Measurements from ENCODE around the gene UBAC2. TPM values are rescaled to one million over a fixed set of nuclear protein-coding genes. Genes with fewer than 3 reads are reported as not detected.

The UBAC2 gene
- total RNA-seq, 1 experiment from 2014 or later, result 41.0 TPM

DNA sequence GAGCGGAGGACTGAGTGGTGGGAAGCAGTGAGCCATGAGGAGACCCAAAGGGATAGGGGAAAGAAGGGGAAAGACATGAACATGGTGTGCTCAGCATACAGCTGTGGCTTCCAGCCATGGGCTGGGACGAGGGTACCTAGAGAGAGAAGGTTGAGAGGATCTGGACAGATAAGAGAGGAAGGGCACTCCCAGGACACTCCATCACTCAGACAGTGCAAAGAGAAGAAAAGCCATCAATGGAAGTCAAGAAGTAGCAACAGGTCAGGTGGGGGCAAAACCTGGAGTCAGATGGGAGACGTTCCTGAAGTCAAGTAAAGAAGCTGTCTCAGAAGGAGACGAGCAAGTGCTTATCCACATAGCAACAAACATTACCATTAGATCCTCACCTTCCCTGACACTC, 40.2 kb upstream of the UBAC2 start:
- H3K27me3 Mint-ChIP-seq (ENCODE audit: unreplicated experiment), result no peaks in the 10 kb centered on the region
- H3K27ac Mint-ChIP-seq (ENCODE audit: unreplicated experiment), result no peak overlapping the region
- no peaks in the 10 kb centered on the region for H3K36me3 Mint-ChIP-seq (ENCODE audit: insufficient read depth, unreplicated experiment)
- no peaks in the 10 kb centered on the region for H3K9me3 Mint-ChIP-seq (ENCODE audit: low read depth, unreplicated experiment)
- TF ChIP-seq, protein P1, sequence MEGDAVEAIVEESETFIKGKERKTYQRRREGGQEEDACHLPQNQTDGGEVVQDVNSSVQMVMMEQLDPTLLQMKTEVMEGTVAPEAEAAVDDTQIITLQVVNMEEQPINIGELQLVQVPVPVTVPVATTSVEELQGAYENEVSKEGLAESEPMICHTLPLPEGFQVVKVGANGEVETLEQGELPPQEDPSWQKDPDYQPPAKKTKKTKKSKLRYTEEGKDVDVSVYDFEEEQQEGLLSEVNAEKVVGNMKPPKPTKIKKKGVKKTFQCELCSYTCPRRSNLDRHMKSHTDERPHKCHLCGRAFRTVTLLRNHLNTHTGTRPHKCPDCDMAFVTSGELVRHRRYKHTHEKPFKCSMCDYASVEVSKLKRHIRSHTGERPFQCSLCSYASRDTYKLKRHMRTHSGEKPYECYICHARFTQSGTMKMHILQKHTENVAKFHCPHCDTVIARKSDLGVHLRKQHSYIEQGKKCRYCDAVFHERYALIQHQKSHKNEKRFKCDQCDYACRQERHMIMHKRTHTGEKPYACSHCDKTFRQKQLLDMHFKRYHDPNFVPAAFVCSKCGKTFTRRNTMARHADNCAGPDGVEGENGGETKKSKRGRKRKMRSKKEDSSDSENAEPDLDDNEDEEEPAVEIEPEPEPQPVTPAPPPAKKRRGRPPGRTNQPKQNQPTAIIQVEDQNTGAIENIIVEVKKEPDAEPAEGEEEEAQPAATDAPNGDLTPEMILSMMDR (IDR thresholded peaks at IDR 0.05; ENCODE audit: unreplicated experiment), result no peak
- no peak for DNase-seq
- CTCF ChIA-PET, result no interaction called here
- BruUV-seq (replicated peaks), result no TSS peak
- intact Hi-C loops (cut with micrococcal nuclease; ENCODE audit: unreplicated experiment), result no loop called here
- H3K4me3 Mint-ChIP-seq (ENCODE audit: low read depth, unreplicated experiment), result no peak overlapping the region
- H3K4me1 Mint-ChIP-seq (ENCODE audit: low read depth, unreplicated experiment), result no peaks in the 10 kb centered on the region

DNA sequence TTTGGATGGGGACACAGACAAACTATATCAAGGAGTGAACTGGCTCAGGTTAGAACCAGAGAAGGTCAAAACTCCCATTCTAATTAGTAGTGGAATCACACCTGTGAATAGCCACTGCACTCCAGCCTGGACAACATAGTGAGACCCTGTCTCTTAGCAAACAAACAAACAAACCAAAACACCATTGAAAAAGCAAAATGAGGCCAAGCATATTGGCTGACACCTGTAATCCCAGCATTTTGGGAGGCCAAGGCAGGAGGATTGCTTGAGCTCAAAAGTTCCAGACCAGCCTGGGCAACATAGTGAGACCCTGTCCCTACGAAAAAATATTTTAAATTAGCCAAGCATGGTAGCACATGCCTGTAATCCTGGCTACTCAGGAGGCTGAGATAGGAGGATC, 39.1 kb upstream of the UBAC2 start:
- TF ChIP-seq, protein P1 (IDR thresholded peaks at IDR 0.05; ENCODE audit: unreplicated experiment), result no peak
- DNase-seq, result no peak
- BruUV-seq (replicated peaks), result no TSS peak
- Mint-ChIP-seq H3K27ac (ENCODE audit: unreplicated experiment) (no peak overlapping the region), H3K4me1 (ENCODE audit: low read depth, unreplicated experiment) (no peaks in the 10 kb centered on the region), H3K4me3 (ENCODE audit: low read depth, unreplicated experiment) (no peak overlapping the region), H3K9me3 (ENCODE audit: low read depth, unreplicated experiment) (no peaks in the 10 kb centered on the region), H3K27me3 (ENCODE audit: unreplicated experiment) (no peaks in the 10 kb centered on the region), H3K36me3 (ENCODE audit: insufficient read depth, unreplicated experiment) (no peaks in the 10 kb centered on the region)
- CTCF ChIA-PET, result no interaction called here
- intact Hi-C loops (cut with micrococcal nuclease; ENCODE audit: unreplicated experiment), result no loop called here

DNA sequence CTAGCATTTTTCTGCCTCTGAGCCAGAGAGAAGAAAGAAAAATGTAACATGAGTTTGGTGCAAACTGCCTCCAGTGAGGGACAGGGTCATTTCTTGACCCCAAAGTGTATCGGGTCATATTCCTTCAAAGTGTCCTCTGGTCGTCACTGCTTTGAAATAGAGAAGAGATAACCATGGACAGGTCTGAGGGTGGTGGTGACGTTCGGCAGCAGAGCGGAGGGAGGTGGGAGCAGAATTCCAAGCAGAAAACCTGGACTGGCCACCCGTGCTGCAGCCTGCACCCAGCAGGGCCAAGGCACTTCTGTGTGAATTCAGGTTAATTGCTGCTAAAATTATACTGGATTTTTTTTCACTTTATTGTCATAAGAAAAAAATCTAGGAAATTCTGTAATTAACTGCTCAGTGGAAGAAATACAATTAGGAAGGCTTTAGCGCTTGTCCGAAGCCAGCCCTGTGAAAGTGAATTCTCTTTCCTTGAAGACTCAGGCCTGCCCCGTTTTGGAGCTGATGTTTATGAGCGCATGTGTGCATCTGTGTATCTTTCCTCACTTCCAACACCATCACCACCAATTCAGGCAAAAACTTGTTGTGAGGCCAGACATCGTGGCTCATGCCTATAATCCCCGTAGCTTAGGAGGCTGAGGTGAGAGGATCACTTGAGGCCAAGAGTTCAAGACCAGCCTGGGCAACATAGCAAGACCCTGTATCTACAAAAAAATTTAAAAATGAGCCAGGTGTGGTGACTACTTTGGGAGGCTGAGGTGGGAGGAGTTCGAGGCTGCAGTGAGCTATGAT, 37.9 kb upstream of the UBAC2 start:
- no TSS peak for BruUV-seq (replicated peaks)
- CTCF ChIA-PET, result no interaction called here
- TF ChIP-seq, protein P1 (IDR thresholded peaks at IDR 0.05; ENCODE audit: unreplicated experiment), result no peak
- Mint-ChIP-seq H3K27ac (ENCODE audit: unreplicated experiment) (no peak overlapping the region), H3K4me1 (ENCODE audit: low read depth, unreplicated experiment) (no peaks in the 10 kb centered on the region), H3K27me3 (ENCODE audit: unreplicated experiment) (no peaks in the 10 kb centered on the region), H3K36me3 (ENCODE audit: insufficient read depth, unreplicated experiment) (no peaks in the 10 kb centered on the region), H3K9me3 (ENCODE audit: low read depth, unreplicated experiment) (no peaks in the 10 kb centered on the region), H3K4me3 (ENCODE audit: low read depth, unreplicated experiment) (no peak overlapping the region)
- no peak for DNase-seq
- intact Hi-C loops (cut with micrococcal nuclease; ENCODE audit: unreplicated experiment), result no loop called here

DNA sequence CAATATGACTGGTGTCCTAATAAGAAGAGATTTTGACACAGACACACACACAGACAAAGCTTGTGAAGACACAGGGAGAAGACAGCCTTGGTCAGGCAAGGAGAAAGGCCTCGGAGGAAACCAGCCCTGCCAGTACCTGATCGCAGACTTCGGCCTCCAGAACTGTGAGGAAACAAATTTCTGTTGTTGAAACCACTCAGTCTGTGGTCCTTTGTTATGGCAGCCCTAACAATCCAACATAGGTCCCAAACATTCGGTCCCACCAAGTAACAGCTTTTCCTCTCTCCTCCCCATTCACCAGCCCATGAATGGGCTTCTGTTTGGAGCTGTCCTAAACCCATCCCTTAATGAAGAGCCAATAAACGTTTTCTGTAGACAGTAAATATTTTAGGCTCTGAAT, 36.4 kb upstream of the UBAC2 start:
- no peaks in the 10 kb centered on the region for H3K4me1 Mint-ChIP-seq (ENCODE audit: low read depth, unreplicated experiment)
- no peaks in the 10 kb centered on the region for H3K36me3 Mint-ChIP-seq (ENCODE audit: insufficient read depth, unreplicated experiment)
- no peaks in the 10 kb centered on the region for H3K27me3 Mint-ChIP-seq (ENCODE audit: unreplicated experiment)
- no TSS peak for BruUV-seq (replicated peaks)
- CTCF ChIA-PET, result no interaction called here
- no peaks in the 10 kb centered on the region for H3K9me3 Mint-ChIP-seq (ENCODE audit: low read depth, unreplicated experiment)
- H3K27ac Mint-ChIP-seq (ENCODE audit: unreplicated experiment), result no peak overlapping the region
- H3K4me3 Mint-ChIP-seq (ENCODE audit: low read depth, unreplicated experiment), result no peak overlapping the region
- TF ChIP-seq, protein P1 (IDR thresholded peaks at IDR 0.05; ENCODE audit: unreplicated experiment), result no peak
- intact Hi-C loops (cut with micrococcal nuclease; ENCODE audit: unreplicated experiment), result no loop called here
- DNase-seq, result no peak
